GM10266 (cell line): ENCODE data around the gene MCM7.

Experiments
- DNase-seq: peaks from one replicate; pipeline ENCODE4 v3.0.0; 2012; ENCODE audit errors: extremely low spot score
- CTCF ChIP-seq: IDR thresholded peaks from 2 replicates; pipeline ENCODE4 v1.5.1; 2012; ENCODE audit warnings: mild to moderate bottlenecking, low read depth; ENCODE audit not compliant: control insufficient read depth, insufficient read depth; ENCODE audit errors: missing control alignments

MCM7 gene

DNA sequence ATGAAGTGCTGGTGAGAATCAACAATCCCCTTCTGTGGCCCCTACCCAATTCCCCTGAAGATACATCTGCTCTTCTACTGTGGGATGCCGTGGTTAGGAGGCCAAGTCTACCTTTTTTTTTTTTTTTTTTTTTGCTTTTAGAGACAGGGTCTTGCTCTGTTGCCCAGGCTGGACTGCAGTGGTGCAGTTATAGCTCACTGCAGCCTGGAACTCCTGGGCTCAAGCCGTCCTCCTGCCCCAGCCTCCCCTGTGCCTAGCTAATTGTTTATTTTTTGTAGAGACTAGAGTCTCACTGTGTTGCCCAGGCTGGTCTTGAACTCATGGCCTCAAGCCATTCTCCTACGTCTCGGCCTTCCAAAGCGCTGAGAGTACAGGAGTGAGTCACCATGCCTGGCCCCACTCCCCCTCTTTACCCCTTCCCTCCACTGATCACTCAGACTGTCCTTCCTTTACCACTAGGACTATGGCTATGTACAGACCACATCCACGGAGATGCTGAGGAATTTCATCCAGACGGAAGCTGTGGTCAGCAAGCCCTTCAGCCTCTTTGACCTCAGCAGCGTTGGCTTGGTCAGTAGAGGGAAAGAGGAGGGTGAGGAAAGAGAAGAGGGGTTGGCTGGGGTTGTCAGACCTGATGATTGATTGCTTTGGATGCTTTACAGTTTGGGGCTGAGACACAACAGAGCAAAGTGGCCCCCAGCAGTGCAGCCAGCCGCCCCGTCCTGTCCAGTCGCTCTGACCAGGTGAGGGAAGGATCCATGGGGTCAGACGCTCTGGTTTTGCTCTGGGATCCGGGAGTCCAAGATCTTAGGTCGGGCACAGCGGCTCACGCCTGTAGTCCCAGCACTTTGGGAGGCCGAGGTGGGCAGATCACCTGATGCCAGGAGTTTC lies 2.0 kb upstream of the MCM7 start:
- TF ChIP-seq CTCF, result no peak

DNA sequence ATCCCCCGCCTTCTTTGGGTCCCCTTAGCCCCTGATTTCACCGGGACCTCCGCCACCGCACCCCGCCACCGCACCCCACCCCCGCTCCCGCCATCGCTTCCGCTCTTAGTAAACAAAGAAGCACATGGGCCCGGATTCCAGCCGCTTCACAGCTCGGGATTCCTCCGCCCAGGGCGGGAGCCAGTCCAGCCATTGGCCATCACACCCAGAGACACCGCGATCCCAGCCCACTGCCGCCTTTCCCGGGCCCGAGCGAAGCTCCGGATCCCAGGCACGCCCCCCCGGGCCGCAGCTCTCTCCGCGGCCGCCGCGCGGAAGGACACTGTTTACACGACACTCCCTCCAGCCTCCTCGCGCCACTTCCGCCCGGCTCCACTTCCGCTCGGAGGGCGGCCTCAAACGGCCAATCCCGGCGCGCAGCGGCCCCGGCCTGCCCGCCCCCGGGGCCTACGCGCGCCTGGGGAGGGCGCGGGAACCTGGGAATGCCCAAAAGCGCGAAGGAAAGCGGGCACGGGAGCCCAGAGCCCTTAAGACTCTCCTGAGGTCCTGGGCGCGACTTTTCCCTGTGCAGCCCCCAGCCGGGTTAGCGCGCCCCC lies 679 bp downstream of the MCM7 start:
- no peak for TF ChIP-seq CTCF
- DNase-seq, result peak; percentile 94

More for the DNA sequence above, 2.0 kb upstream of the MCM7 start:
- DNase-seq, result no peak

GRCh38 chr7:100099452-100099851 lies 1.7 kb downstream of the MCM7 start:
- DNase-seq, result no peak

DNA sequence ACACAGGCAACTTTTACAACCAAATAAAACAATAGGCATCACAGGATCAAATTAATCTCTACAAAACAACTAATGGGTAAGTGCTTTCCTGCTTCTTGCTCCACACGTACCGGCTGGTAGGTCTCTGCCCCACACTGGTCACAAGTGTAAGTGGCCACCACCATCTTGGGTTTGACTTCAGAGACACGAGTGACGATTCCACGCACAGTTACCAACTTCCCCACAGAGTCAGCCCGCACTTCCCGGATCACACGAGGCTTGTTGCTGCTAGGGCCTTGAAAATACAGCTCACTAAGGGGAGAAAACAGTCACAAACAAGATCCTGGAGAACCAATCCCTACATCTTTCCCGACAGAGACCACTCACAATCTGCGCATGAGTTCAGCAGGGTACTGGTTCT lies 2.3 kb downstream of the MCM7 start:
- DNase-seq, result no peak
- no peak for TF ChIP-seq CTCF

More at GRCh38 chr7:100099452-100099851, 1.7 kb downstream of the MCM7 start:
- no peak for TF ChIP-seq CTCF

- no peak for TF ChIP-seq CTCF
- no peak for DNase-seq
Observed at GRCh38 chr7:100095704-100096103, 5.5 kb downstream of the MCM7 start.

- no peak for TF ChIP-seq CTCF
Observed at GRCh38 chr7:100095289-100095688, 5.9 kb downstream of the MCM7 start.

More at GRCh38 chr7:100095289-100095688, 5.9 kb downstream of the MCM7 start:
- no peak for DNase-seq
